ENCODE measurements around the gene PRL. TPM values are rescaled to one million over a fixed set of nuclear protein-coding genes. Genes with fewer than 3 reads are reported as not detected.

Gene PRL
- total RNA-seq, 3 donors from 2014 or later (not counting 1 experiment from before 2014, with no cell fraction given): not detected

GRCh38 chr6:22250486-22250885 lies 46.4 kb downstream of the PRL start:
- no peaks in the 10 kb centered on the region for H3K4me1 ChIP-seq (ENCODE audit: control insufficient read depth, insufficient read depth, low read length)
- H3K27me3 ChIP-seq (ENCODE audit: control insufficient read depth, insufficient read depth, low read length): no peaks in the 10 kb centered on the region
- Mint-ChIP-seq H3K4me1 (no peaks in the 10 kb centered on the region), H3K27me3 (ENCODE audit: low read depth in 2 of 2) (no peaks in the 10 kb centered on the region), H3K9me3 (peaks cover 0 to 2% of the 10 kb centered on the region in 2 donors), H3K4me3 (no peak overlapping the region), H3K27ac (no peak overlapping the region), H3K36me3 (no peaks in the 10 kb centered on the region)
- no peaks in the 10 kb centered on the region for H3K36me3 ChIP-seq (ENCODE audit: control insufficient read depth, insufficient read depth, low read length)
- no peak for TF ChIP-seq CTCF (IDR thresholded peaks at IDR 0.05)
- no peak overlapping the region for H3K4me3 ChIP-seq (ENCODE audit: low read length)
- DNase-seq (no peak), ATAC-seq (no peak)
- no peak overlapping the region for H3K27ac ChIP-seq (ENCODE audit: low read length)
- intact Hi-C loops (cut with micrococcal nuclease): no loop called here
- H3K9me3 ChIP-seq (ENCODE audit: control insufficient read depth, insufficient read depth, low read length): no peaks in the 10 kb centered on the region
- 82% methylated on average over 1 of the region's 1 CpG for WGBS (ENCODE audit: insufficient coverage)

- Histone ChIP-seq H3K4me3 (ENCODE audit: low read length) (no peak overlapping the region), H3K9me3 (ENCODE audit: control insufficient read depth, insufficient read depth, low read length) (no peaks in the 10 kb centered on the region), H3K27me3 (ENCODE audit: control insufficient read depth, insufficient read depth, low read length) (no peaks in the 10 kb centered on the region), H3K36me3 (ENCODE audit: control insufficient read depth, insufficient read depth, low read length) (no peaks in the 10 kb centered on the region), H3K4me1 (ENCODE audit: control insufficient read depth, insufficient read depth, low read length) (no peaks in the 10 kb centered on the region), H3K27ac (ENCODE audit: low read length) (no peak overlapping the region)
- H3K9me3 Mint-ChIP-seq: peaks cover 0 to 2% of the 10 kb centered on the region in 2 donors
- intact Hi-C loops (cut with micrococcal nuclease): no loop called here
- 94% methylated on average over 6 of the region's 9 CpGs for WGBS (ENCODE audit: insufficient coverage)
- no peak for TF ChIP-seq CTCF (IDR thresholded peaks at IDR 0.05)
- no peaks in the 10 kb centered on the region for H3K36me3 Mint-ChIP-seq
- no peak overlapping the region for H3K27ac Mint-ChIP-seq
- ATAC-seq: no peak
- no peak overlapping the region for H3K4me3 Mint-ChIP-seq
- no peak for DNase-seq
- H3K27me3 Mint-ChIP-seq (ENCODE audit: low read depth in 2 of 2): no peaks in the 10 kb centered on the region
- H3K4me1 Mint-ChIP-seq: no peaks in the 10 kb centered on the region
These were observed 47.0 kb downstream of the PRL start for GRCh38 chr6:22249711-22250350.

- Histone ChIP-seq H3K4me1 (ENCODE audit: control insufficient read depth, insufficient read depth, low read length) (no peaks in the 10 kb centered on the region), H3K36me3 (ENCODE audit: control insufficient read depth, insufficient read depth, low read length) (no peaks in the 10 kb centered on the region), H3K27ac (ENCODE audit: low read length) (no peak overlapping the region), H3K9me3 (ENCODE audit: control insufficient read depth, insufficient read depth, low read length) (no peaks in the 10 kb centered on the region), H3K27me3 (ENCODE audit: control insufficient read depth, insufficient read depth, low read length) (no peaks in the 10 kb centered on the region), H3K4me3 (ENCODE audit: low read length) (no peak overlapping the region)
- Mint-ChIP-seq H3K9me3 (peaks cover 0 to 4% of the 10 kb centered on the region in 2 donors), H3K27ac (no peak overlapping the region), H3K36me3 (no peaks in the 10 kb centered on the region), H3K27me3 (ENCODE audit: low read depth in 2 of 2) (no peaks in the 10 kb centered on the region), H3K4me3 (no peak overlapping the region), H3K4me1 (no peaks in the 10 kb centered on the region)
- DNase-seq (no peak), ATAC-seq (no peak)
- TF ChIP-seq CTCF (IDR thresholded peaks at IDR 0.05): no peak
- intact Hi-C loops (cut with micrococcal nuclease): no loop called here
- 92% methylated on average over 4 of the region's 6 CpGs for WGBS (ENCODE audit: insufficient coverage)
These were observed 48.1 kb downstream of the PRL start for GRCh38 chr6:22248513-22249308.

Measured in natural killer cell (primary cell).